OCI-LY1 (cell line): ENCODE measurements around the gene FAM184A.

Source experiments
- CTCF ChIP-seq: fragments of 200-600 bp; sonication (generic), shearing (Covaris generic); IDR thresholded peaks from 2 replicates; pipeline ENCODE4 v1.5.1; 2017; ENCODE audit warnings: mild to moderate bottlenecking, antibody characterized with exemption, low read length, moderate library complexity, mixed read lengths
- EZH2 ChIP-seq: fragments of 200-600 bp; sonication (generic), shearing (Covaris generic); IDR thresholded peaks from 2 replicates; pipeline ENCODE4 v1.8.0; 2017; ENCODE audit warnings: borderline replicate concordance, mixed run types, mild to moderate bottlenecking, antibody characterized with exemption, low read length, moderate library complexity, mixed read lengths

GRCh38 chr6:118980063-118980462 is 98.4 kb downstream of the FAM184A start:
- no peak for TF ChIP-seq CTCF
- TF ChIP-seq EZH2: no peak
